Natural killer cell (primary cell): Measurements from ENCODE around the gene NANS. TPM values are rescaled to one million over a fixed set of nuclear protein-coding genes. Genes with fewer than 3 reads are reported as not detected.

Experiments
- ATAC-seq, 3 donors: fragments of 150-1000 bp in 2 of 3; fragments of 200-7000 bp in 1 of 3; cut with Tn5 transposase; 1 replicate in 1 of 3; 2 replicates in 2 of 3; pipeline ENCODE4 v1.10.0; 2021; ENCODE audit warnings: mild to moderate bottlenecking in 2 of 3, moderate library complexity in 2 of 3
- DNase-seq, 2 donors: peaks; one replicate each; pipeline versions ENCODE4 v3.0.0 to v3.0.0-alpha.2; 2013 to 2021; ENCODE audit warnings: mixed read lengths in 1 of 2
- H3K27ac ChIP-seq: one replicate; pipeline ENCODE4 v1.5.1; 2013; ENCODE audit warnings: mild to moderate bottlenecking, low read length
- H3K27me3 ChIP-seq: one replicate; pipeline ENCODE4 v1.6.1; 2013; ENCODE audit warnings: low read length; ENCODE audit not compliant: control insufficient read depth, insufficient read depth
- H3K36me3 ChIP-seq: one replicate; pipeline ENCODE4 v1.6.1; 2013; ENCODE audit warnings: low read length; ENCODE audit not compliant: control insufficient read depth, insufficient read depth
- H3K4me1 ChIP-seq: one replicate; pipeline ENCODE4 v1.6.1; 2013; ENCODE audit warnings: low read length; ENCODE audit not compliant: control insufficient read depth, insufficient read depth
- H3K4me3 ChIP-seq: one replicate; pipeline ENCODE4 v1.5.1; 2013; ENCODE audit warnings: low read length
- H3K9me3 ChIP-seq: one replicate; pipeline ENCODE4 v1.6.1; 2013; ENCODE audit warnings: low read length; ENCODE audit not compliant: control insufficient read depth, insufficient read depth
- H3K27ac Mint-ChIP-seq, 2 donors: one replicate each; pipeline ENCODE4 v1.8.0; 2022; ENCODE audit warnings: mild to moderate bottlenecking in 2 of 2, mixed read lengths in 2 of 2, moderate library complexity in 1 of 2
- H3K27me3 Mint-ChIP-seq, 2 donors: one replicate each; pipeline ENCODE4 v1.8.0; 2022; ENCODE audit warnings: low read depth in 2 of 2, mixed read lengths in 2 of 2
- H3K36me3 Mint-ChIP-seq: one replicate; pipeline ENCODE4 v1.8.0; 2022; ENCODE audit warnings: mixed read lengths
- H3K4me1 Mint-ChIP-seq, 2 donors: one replicate each; pipeline ENCODE4 v1.8.0; 2022; ENCODE audit warnings: mixed read lengths in 2 of 2
- H3K4me3 Mint-ChIP-seq: one replicate; pipeline ENCODE4 v1.8.0; 2022; ENCODE audit warnings: mild to moderate bottlenecking, moderate library complexity, mixed read lengths
- H3K9me3 Mint-ChIP-seq, 2 donors: one replicate each; pipeline ENCODE4 v1.8.0; 2022; ENCODE audit warnings: mixed read lengths in 2 of 2
- WGBS: methylation state at CpG from one replicate; pipeline ENCODE4 v1.1.7; 2013; ENCODE audit warnings: missing lambda C conversion rate; ENCODE audit not compliant: insufficient coverage; 5-methylcytosine and 5-hydroxymethylcytosine counted together
- intact Hi-C: fragments of 100-400 bp; cut with micrococcal nuclease; formaldehyde crosslinking; loops from one replicate; pipeline ENCODE4 v1.14.2; 2022
- total RNA-seq, 4 donors: library from RNA; stranded (reverse); fragments of 120-200 nt in 1 of 4; gene quantifications; one replicate each; pipeline versions ENCODE4 v1.2.3 to v1.2.4, GENCODE V29; 2013 to 2022
- TF ChIP-seq, protein P1 (sequence below): fragments of 200-600 bp; IDR thresholded peaks from one replicate; pipeline ENCODE4 v1.8.0; 2022; ENCODE audit warnings: antibody characterized with exemption

Gene NANS
- total RNA-seq, 3 donors from 2014 or later (not counting 1 experiment from before 2014, with no cell fraction given) = 30.7 to 36.8 (median 34.1) TPM

DNA sequence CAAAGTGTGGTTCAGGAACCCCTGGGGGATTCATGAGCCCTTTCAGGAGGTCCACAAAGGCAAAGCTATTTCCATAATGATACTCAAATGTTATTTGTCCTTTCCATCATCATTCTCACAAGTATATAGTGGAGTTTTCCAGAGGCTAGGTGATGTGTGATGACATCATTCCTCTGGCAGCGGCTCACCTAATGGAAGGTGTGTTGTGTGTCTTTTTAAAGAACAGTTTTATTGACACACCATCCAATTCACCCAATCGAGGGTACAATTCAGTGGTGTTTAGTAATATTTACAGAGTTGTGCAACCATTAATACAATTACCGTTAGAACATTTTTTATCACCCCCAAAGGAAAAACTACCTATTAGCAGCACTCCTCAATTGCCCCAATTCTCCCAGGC lies 9.7 kb downstream of the NANS start:
- no peak for ATAC-seq
- H3K27me3 ChIP-seq = no peaks in the 10 kb centered on the region
- no peak overlapping the region for H3K4me3 ChIP-seq
- intact Hi-C loops = no loop called here
- no peak overlapping the region for H3K27ac ChIP-seq
- 100% methylated on average over 1 of the region's 3 CpGs for WGBS
- H3K27ac Mint-ChIP-seq = no peak overlapping the region
- no peak for DNase-seq
- no peaks in the 10 kb centered on the region for H3K9me3 Mint-ChIP-seq
- TF ChIP-seq, protein P1, sequence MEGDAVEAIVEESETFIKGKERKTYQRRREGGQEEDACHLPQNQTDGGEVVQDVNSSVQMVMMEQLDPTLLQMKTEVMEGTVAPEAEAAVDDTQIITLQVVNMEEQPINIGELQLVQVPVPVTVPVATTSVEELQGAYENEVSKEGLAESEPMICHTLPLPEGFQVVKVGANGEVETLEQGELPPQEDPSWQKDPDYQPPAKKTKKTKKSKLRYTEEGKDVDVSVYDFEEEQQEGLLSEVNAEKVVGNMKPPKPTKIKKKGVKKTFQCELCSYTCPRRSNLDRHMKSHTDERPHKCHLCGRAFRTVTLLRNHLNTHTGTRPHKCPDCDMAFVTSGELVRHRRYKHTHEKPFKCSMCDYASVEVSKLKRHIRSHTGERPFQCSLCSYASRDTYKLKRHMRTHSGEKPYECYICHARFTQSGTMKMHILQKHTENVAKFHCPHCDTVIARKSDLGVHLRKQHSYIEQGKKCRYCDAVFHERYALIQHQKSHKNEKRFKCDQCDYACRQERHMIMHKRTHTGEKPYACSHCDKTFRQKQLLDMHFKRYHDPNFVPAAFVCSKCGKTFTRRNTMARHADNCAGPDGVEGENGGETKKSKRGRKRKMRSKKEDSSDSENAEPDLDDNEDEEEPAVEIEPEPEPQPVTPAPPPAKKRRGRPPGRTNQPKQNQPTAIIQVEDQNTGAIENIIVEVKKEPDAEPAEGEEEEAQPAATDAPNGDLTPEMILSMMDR = no peak
- H3K36me3 Mint-ChIP-seq = no peaks in the 10 kb centered on the region
- no peaks in the 10 kb centered on the region for H3K4me1 ChIP-seq
- H3K36me3 ChIP-seq = peaks cover 11% of the 10 kb centered on the region
- no peaks in the 10 kb centered on the region for H3K9me3 ChIP-seq
- no peak overlapping the region for H3K4me3 Mint-ChIP-seq
- no peaks in the 10 kb centered on the region for H3K4me1 Mint-ChIP-seq
- no peaks in the 10 kb centered on the region for H3K27me3 Mint-ChIP-seq

DNA sequence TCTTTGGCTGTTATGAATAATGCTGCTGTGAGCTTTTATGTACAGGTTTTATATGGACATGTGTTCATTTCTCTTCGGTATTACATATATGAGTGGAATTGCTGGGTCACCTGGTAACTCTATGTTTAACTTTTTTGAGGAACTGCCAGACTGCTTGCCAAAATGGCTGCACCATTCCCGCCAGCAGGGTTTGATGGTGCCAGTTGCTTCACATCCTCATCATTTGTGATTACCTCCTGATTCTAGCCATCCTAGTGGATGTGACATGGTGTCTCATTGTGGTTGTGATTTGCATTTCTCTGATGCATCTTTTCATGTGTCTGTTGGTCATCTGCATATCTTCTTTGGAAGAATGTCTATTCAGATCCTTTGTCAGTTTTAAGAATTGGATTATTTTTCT lies 10.7 kb downstream of the NANS start:
- Histone ChIP-seq H3K9me3 (no peaks in the 10 kb centered on the region), H3K27ac (no peak overlapping the region), H3K36me3 (peaks cover 8% of the 10 kb centered on the region), H3K27me3 (no peaks in the 10 kb centered on the region), H3K4me1 (no peaks in the 10 kb centered on the region), H3K4me3 (no peak overlapping the region)
- H3K27me3 Mint-ChIP-seq = no peaks in the 10 kb centered on the region
- H3K4me1 Mint-ChIP-seq = no peaks in the 10 kb centered on the region
- TF ChIP-seq, protein P1 = no peak
- intact Hi-C loops = no loop called here
- H3K4me3 Mint-ChIP-seq = no peak overlapping the region
- H3K27ac Mint-ChIP-seq = no peak overlapping the region
- no peaks in the 10 kb centered on the region for H3K9me3 Mint-ChIP-seq
- no peak for ATAC-seq
- no peaks in the 10 kb centered on the region for H3K36me3 Mint-ChIP-seq
- DNase-seq = no peak
- 100% methylated on average over 2 of the region's 2 CpGs for WGBS

DNA sequence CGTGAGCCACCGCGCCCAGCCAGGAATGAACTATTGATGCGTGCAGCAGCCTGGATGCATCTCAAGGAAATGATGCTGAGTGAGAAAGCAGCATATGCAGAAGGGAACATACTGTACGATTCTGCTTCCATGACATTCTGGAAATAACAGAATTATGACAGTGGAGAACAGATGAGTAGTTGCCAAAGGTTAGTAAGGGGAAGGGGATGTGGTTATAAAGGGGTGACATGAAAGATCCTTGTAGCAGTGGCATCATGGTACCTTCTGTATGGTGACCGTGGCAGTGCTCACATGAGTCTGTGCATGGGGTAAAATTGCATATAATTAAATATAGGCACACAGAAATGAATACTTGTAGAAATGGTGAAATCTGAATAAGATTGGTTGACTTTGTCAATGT lies 13.0 kb downstream of the NANS start:
- no peaks in the 10 kb centered on the region for H3K36me3 Mint-ChIP-seq
- H3K36me3 ChIP-seq = peaks cover 3% of the 10 kb centered on the region
- no peaks in the 10 kb centered on the region for H3K27me3 ChIP-seq
- no peak overlapping the region for H3K27ac Mint-ChIP-seq
- no peaks in the 10 kb centered on the region for H3K27me3 Mint-ChIP-seq
- no peak overlapping the region for H3K4me3 Mint-ChIP-seq
- H3K9me3 ChIP-seq = no peaks in the 10 kb centered on the region
- intact Hi-C loops = no loop called here
- H3K4me3 ChIP-seq = no peak overlapping the region
- no peaks in the 10 kb centered on the region for H3K9me3 Mint-ChIP-seq
- no peak for ATAC-seq
- H3K27ac ChIP-seq = no peak overlapping the region
- no peak for DNase-seq
- peaks cover 0 to 3% of the 10 kb centered on the region in 2 donors for H3K4me1 Mint-ChIP-seq
- peaks cover 5% of the 10 kb centered on the region for H3K4me1 ChIP-seq
- WGBS = 96% methylated on average over 6 of the region's 6 CpGs
- TF ChIP-seq, protein P1 = no peak

GRCh38 chr9:98070704-98071103 lies 14.2 kb downstream of the NANS start:
- Mint-ChIP-seq H3K9me3 (no peaks in the 10 kb centered on the region), H3K27ac (no peak overlapping the region), H3K4me3 (no peak overlapping the region), H3K4me1 (peaks cover 0 to 12% of the 10 kb centered on the region in 2 donors), H3K27me3 (no peaks in the 10 kb centered on the region), H3K36me3 (no peaks in the 10 kb centered on the region)
- TF ChIP-seq, protein P1 = no peak
- intact Hi-C loops = loop anchor here (5.0 kb wide), 1 partner anchor 137 kb away; no protein-coding TSS in a partner anchor
- Histone ChIP-seq H3K4me3 (no peak overlapping the region), H3K4me1 (peaks cover 14% of the 10 kb centered on the region), H3K36me3 (peaks cover 3% of the 10 kb centered on the region), H3K27ac (no peak overlapping the region), H3K27me3 (no peaks in the 10 kb centered on the region), H3K9me3 (no peaks in the 10 kb centered on the region)
- no peak for ATAC-seq
- DNase-seq = no peak
- 97% methylated on average over 7 of the region's 7 CpGs for WGBS
